HG02885 (cell line): ENCODE measurements around the gene CCT6A.
"Not testable (repeated sequence)": the region's sequence is repeated elsewhere in the genome, so short reads cannot be mapped to it uniquely, and the experiment has no call there.

ENCODE experiments used
- ATAC-seq: cut with Tn5 transposase; IDR thresholded peaks from one replicate; pipeline ENCODE4 v1.9.1; 2021; ENCODE audit warnings: mild to moderate bottlenecking; ENCODE audit not compliant: unreplicated experiment, poor library complexity

The CCT6A gene, protein sequence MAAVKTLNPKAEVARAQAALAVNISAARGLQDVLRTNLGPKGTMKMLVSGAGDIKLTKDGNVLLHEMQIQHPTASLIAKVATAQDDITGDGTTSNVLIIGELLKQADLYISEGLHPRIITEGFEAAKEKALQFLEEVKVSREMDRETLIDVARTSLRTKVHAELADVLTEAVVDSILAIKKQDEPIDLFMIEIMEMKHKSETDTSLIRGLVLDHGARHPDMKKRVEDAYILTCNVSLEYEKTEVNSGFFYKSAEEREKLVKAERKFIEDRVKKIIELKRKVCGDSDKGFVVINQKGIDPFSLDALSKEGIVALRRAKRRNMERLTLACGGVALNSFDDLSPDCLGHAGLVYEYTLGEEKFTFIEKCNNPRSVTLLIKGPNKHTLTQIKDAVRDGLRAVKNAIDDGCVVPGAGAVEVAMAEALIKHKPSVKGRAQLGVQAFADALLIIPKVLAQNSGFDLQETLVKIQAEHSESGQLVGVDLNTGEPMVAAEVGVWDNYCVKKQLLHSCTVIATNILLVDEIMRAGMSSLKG

DNA sequence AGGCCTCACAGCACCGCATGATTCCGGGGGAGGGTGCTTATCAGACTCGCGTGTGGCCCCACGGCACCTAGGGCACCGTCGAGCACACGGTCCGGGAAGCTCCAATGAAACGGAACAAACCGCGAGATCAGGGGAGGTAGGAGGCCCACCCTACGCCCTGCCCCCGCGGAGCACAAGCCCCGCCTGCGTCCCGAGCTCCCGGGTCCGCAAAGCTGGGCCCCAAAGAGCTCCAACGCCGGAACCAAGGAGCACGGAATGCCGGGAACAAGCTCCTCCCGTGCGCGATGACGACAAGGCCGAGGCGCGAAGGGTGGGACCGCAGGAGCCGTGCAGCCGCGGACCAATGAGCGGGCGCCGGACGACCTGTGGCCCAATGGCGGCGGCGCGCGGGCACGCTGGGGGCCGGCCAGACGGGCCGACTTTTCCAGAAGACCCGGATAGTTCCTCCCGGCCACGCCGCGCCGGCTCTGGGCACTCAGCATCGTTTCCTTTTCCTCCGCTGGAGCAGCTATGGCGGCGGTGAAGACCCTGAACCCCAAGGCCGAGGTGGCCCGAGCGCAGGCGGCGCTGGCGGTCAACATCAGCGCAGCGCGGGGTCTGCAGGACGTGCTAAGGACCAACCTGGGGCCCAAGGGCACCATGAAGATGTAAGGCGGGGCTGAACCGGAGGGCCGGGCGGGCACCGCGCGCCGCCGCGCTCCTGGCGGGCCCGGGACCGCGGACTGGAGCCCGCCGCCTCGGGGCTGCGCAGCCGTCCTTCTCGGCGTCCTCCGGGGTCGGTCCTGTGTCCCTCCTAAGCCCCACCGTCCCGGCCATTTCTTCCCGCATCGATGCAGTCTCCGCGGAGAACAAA, at the start of gene CCT6A, which contains the start of gene PSPH:
Gene CCT6A, plus strand, starts transcription at position 427 of the 853 bp plus-strand sequence. Its CDS starts 84 bp downstream, at position 511.
Gene PSPH, minus strand, starts transcription at position 106 of the 853 bp plus-strand sequence. CDS start 30,232 bp downstream, outside the sequence.
- peak; percentile 95 for ATAC-seq

GRCh38 chr7:56003749-56004148, 47.8 kb upstream of the CCT6A start:
- no peak for ATAC-seq

- ATAC-seq = no peak
Observed at GRCh38 chr7:56007167-56007652, 44.4 kb upstream of the CCT6A start.

GRCh38 chr7:56007891-56008290, 43.7 kb upstream of the CCT6A start:
- ATAC-seq = no peak

- no peak for ATAC-seq
Observed at GRCh38 chr7:56009695-56010094, 41.9 kb upstream of the CCT6A start.

DNA sequence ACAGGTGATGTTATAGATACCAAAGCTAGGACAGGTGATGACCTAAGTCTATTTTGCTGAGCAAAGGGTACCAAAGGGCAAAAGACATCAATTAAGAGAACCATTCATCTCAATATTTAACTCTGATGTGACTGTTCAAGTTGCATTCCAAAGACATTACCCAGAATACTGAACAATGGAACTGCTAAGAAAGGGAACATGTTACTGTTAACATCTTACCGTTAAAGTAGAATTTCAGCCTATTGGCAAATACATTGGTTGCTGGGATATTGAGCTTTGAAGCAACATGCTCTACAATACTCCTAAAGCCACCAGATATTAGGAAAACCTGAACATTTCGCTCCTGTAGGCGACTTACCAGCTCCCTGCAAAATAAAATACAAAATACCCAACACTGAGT, 34.5 kb upstream of the CCT6A start:
- ATAC-seq = not testable (repeated sequence)

- ATAC-seq = no peak
Observed at GRCh38 chr7:56019501-56019900, 32.1 kb upstream of the CCT6A start.

DNA sequence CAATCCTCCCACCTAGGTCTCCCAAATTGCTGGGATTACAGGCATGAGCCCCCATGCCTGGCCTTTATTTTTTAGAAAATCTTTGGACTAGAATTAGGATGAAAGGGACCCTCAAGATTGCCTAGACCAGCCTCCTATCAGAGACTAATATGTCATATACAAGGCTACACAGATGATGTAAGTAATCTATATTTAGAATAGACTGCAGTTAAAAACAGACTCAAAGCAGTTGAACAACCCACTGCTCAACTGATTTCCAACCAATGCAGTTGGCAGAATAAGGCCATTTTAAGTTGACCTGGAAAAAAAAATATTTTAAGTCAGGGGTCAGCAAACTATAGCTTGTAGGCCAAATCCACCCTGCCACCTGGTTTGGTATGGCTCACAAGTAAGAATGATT, 28.1 kb upstream of the CCT6A start:
- ATAC-seq = peak; percentile 67

DNA sequence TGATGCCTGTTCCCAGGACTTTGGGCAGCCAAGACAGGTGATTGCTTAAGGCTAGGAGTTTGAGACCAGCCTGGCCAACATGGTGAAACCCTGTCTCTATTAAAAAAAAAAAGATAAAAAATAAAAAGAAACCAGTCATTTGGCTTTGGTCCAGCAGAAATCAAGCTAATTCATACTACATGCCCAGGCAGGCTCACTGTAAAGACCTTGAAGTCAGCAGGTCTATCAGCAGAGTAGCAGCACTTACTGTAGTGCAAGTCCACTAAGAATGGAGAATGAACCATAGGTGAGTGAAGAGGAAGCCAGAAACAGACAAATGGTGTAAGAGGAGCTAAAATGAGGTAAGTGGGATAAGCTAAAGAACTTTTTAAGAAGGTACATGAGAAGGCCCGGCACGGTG, 25.0 kb upstream of the CCT6A start:
- ATAC-seq = no peak

DNA sequence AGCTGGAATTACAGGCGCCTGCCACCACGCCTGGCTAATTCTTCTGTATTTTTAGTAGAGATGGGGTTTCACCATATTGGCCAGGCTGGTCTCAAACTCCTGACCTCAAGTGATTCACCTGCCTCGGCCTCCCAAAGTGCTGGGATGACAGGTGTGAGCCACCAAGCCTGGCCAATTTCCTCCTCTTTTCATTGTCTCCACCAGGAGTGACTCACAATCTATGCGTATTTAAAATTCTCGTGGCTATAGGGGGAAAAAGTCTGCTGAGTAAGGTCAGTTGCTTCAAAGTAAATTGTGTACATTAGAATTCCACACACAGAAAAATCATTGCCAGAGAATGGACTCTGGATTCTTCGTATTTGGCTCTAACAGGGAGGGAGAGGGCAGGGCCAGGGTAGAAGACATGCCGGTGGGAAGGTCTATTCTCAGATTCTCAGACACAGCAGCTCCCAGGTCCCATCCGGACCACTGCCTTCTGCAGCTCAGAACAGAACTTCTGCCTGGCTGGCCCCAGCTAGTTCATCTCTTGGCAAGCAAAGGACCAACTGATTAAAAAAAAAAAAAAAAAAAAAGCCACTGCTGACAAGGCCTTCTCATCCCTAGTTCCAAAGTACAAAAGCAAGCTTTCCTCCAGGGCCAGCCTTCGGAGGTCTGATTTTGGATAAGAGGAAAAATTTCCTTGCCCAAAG, 22.5 kb upstream of the CCT6A start:
- no peak for ATAC-seq

DNA sequence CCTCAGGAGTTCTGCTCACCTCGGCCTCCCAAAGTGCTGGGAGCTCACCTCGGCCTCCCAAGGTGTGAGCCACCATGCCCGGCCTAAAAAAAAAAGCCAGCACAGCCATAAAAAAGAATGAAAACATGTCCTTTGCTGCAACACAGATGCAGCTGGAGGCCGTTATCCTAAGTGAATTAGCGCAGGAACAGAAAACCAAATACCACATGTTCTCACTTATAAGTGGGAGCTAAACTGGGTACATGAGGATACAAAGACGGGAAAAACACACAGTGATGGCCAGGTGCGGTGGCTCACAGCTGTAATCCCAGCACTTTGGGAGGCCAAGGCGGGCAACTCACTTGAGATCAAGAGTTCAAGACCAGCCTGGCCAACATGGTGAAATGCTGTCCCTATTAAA, 21.2 kb upstream of the CCT6A start:
- ATAC-seq = no peak

DNA sequence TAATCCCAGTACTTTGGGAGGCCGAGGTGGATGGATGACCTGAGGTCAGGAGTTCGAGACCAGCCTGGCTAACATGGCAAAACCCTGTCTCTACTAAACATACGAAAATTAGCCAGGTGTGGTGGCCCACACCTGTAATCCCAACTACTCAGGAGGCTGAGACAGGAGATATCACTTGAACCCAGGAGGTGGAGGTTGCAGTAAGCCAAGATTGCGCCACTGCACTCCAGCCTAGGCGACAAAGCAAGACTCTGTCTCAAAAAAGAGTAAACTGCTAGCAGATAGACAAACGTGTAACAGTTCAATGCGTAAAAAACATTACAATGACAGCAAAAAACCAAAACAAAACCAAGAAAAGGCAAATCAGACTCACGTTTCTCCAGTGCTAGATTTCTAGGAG, 20.0 kb upstream of the CCT6A start:
- ATAC-seq = not testable (repeated sequence)

- ATAC-seq = not testable (repeated sequence)
Observed at GRCh38 chr7:56032578-56032977, 19.0 kb upstream of the CCT6A start.

DNA sequence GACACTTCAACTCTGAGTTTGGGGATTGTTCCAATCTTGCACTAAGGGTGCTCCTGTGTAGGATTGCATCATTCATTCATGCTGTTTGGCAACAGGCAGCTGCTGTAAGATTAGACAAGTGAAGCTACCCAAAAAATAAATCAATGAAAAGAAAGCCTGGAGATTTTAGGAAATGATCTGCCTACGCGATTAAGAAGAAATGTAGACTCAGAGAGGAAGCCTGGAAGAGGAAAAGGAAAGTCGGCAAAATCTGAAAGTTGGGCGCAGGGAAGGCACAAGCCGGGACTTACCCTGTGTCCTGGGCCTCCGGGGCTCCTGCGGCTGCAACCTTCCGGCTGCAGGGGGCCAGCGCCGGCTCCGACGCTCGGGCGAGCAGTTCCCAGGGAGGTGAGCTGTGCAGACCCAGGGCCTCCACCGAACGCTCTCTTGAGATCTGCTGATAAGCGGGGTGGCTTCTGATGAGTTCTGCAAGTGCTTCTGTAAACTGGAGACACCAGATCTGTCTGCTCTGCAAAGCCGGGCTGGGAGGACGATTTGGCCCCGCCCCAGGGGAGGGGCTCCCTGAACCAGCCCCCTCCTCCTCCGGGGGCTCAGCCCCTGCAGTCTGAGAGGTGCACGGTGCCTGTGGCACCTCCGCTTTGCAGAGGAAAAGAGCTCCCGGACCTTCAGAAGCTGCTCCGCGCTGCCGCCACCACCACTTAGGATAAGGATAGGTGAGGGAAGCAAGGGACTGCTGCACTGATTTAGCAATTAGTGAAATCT, 17.7 kb upstream of the CCT6A start:
- peak; percentile 96 for ATAC-seq

GRCh38 chr7:56040730-56041129, 10.8 kb upstream of the CCT6A start:
- ATAC-seq = no peak

DNA sequence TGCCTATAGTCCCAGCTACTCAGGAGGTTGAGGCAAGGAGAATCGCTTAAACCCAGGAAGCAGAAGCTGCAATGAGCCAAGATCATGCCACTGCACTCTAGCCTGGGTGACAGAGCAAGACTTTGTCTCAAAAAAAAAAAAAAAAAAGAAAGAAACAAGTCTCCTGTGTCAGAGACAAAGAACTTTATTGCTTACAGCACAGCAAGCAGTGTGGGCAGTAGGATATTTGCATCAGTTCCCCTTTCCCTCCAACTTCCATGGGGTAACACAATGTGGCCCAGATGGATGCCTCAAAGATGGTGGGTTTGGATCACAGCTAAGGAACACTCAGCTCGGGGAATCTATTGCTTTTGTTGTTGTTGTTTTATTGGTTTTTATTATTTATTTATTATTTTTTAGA, 5.8 kb upstream of the CCT6A start:
- not testable (repeated sequence) for ATAC-seq

DNA sequence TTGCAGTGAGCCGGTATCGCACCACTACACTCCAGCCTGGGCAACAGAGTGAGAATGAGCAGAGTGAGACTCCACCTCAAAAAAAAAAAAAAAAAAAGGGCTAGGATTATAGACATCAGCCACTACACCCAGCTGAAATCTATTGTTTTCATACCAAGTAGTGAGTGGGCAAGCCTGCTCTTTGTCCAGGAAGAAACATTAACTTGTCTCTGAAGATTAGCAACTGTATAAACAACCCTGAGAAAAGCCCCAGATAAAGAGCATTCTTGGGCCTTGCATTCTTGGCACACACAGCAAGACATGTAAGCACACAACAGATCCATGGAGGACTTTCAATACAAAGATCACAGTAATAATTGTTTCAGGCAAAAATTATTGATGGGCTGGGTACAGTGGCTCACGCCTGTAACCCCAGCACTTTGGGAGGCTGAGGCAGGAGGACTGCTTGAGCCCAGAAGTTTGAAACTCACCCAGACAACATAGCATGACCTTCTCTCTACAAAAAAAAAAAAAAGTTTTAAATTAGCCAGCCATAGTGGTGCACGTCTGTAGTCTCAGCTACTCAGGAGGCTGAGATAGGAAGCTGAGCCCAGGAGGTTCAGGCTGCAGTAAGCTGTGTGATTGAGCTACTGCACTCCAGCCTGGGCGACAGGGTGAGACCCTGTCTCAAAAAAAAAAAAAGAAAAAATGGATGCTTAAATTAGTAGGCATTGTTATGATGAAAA, 4.7 kb upstream of the CCT6A start:
- ATAC-seq = no peak

GRCh38 chr7:56047446-56048116, 4.0 kb upstream of the CCT6A start:
- not testable (repeated sequence) for ATAC-seq
